Uterus (tissue), 2 donors: ENCODE data around the gene LSAMP.

Experiments
- POLR2A ChIP-seq, 2 donors: fragments of 450-650 bp; IDR thresholded peaks; one replicate each; pipeline ENCODE4 v1.6.1; 2016; ENCODE audit warnings: antibody characterized with exemption in 2 of 2, mild to moderate bottlenecking in 1 of 2, moderate library complexity in 1 of 2
- TF ChIP-seq, protein P1 (sequence below), 4 experiments: fragments of 200-600 bp in 2 of 4; fragments of 450-650 bp in 2 of 4; sonication (generic) in 2 of 4; IDR thresholded peaks; one replicate each; pipeline ENCODE4 v1.5.1; 2016 to 2019; ENCODE audit warnings: antibody characterized with exemption in 4 of 4, mild to moderate bottlenecking in 2 of 4, moderate library complexity in 1 of 4

DNA sequence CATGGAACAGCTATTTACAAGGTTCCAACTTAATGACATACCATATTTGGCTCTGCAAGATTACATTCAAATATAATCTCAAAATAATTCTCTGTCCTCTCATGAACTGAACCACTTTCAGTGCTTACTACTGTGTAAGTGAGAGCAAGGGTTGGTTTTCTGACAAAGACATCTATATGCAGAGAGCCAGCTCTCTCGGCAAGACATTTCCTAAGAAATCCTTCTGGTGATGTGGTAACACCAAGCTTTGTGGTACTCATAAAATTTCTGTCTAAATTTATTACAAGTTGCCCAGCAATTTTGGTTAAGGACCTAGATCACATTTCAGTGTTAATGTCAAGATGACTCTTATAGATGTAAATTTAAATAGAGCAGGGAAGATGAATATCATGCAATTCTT lies 637.0 kb downstream of the LSAMP start:
- no peak for TF ChIP-seq POLR2A (IDR thresholded peaks at IDR 0.05)
- TF ChIP-seq, protein P1, sequence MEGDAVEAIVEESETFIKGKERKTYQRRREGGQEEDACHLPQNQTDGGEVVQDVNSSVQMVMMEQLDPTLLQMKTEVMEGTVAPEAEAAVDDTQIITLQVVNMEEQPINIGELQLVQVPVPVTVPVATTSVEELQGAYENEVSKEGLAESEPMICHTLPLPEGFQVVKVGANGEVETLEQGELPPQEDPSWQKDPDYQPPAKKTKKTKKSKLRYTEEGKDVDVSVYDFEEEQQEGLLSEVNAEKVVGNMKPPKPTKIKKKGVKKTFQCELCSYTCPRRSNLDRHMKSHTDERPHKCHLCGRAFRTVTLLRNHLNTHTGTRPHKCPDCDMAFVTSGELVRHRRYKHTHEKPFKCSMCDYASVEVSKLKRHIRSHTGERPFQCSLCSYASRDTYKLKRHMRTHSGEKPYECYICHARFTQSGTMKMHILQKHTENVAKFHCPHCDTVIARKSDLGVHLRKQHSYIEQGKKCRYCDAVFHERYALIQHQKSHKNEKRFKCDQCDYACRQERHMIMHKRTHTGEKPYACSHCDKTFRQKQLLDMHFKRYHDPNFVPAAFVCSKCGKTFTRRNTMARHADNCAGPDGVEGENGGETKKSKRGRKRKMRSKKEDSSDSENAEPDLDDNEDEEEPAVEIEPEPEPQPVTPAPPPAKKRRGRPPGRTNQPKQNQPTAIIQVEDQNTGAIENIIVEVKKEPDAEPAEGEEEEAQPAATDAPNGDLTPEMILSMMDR (IDR thresholded peaks at IDR 0.05): no peak
